GM18951 (cell line): Measurements from ENCODE around the gene HEPN1.

Experiments used
- POLR2A ChIP-seq: IDR thresholded peaks from 4 replicates; pipeline ENCODE4 v1.6.1; 2011; ENCODE audit warnings: mild to moderate bottlenecking; ENCODE audit not compliant: insufficient read length, insufficient read depth; ENCODE audit errors: extremely low read depth
- in situ Hi-C: fragments of 300-500 bp; cut with MboI; formaldehyde crosslinking; loops from one replicate; pipeline ENCODE4 v1.12.0; 2022; ENCODE audit warnings: low sequenced_read_pairs, mixed read lengths, inconsistent platforms; ENCODE audit not compliant: unreplicated experiment

Gene HEPN1

DNA sequence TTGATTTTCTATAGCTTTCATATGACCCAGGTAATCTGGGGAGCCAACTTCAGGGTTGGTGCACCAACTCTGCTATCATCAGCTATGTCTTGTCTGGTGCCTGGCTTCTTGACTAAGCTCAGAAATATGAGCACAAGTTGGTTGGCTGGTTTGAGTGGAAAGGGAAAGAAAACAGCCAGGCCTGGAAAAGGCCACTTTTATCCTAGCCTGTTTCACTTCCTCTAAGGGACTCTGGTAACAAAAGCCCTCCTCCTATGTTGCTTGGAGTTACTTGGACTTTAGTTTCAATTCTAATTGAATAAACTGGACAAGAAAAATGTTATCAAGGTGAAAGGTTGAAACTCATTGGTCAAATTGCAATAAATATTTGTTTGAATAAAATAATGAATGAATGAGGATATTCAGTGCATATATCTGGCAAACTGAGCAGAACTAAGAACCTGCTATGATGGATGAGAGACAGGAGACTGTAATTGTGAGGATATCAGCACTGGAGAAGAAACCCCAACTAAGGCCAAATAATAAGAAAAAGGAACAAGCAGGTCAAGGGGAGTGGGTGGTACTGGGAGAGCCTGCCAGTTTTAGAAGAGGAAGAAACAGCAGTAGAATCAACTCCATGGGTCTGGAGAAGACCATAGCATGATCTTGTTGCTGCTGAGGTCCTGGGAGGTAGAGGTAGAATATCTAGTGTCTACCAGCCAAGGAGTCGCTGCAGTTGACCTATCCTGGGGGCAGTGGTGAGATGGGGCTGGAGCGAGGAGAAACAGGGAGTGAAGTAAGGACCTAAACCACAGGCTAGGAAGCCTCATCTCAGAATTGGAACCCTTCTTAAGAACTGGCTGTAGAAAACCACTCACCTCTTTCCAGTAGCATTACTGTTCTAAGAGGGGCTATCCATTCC is 29.6 kb upstream of the HEPN1 start:
- TF ChIP-seq POLR2A: no peak
- in situ Hi-C loops: no loop called here

DNA sequence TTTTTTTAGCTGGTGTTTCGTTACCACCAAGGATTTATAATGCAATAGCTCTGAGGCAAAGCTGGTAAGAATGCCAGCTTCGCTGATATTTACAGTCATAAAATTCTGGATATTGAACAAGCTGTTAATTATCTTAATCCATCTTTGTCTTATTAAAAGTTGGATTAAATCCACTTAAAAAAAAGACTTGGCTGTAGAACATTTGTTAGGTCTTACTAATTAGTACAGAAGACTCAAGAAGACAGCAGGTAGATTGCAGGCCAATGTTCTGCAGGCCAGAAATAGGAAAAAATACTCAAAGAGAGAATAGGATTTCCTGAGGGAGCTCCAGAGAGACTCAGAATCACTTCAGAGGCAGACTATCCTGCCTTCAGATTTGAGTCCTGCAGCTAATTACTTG is 28.9 kb upstream of the HEPN1 start:
- no peak for TF ChIP-seq POLR2A
- in situ Hi-C loops: no loop called here

- in situ Hi-C loops: no loop called here
- TF ChIP-seq POLR2A: no peak
These were observed 28.2 kb upstream of the HEPN1 start for GRCh38 chr11:124890683-124891372.

- TF ChIP-seq POLR2A: no peak
These were observed 27.6 kb upstream of the HEPN1 start for GRCh38 chr11:124891373-124891861.

DNA sequence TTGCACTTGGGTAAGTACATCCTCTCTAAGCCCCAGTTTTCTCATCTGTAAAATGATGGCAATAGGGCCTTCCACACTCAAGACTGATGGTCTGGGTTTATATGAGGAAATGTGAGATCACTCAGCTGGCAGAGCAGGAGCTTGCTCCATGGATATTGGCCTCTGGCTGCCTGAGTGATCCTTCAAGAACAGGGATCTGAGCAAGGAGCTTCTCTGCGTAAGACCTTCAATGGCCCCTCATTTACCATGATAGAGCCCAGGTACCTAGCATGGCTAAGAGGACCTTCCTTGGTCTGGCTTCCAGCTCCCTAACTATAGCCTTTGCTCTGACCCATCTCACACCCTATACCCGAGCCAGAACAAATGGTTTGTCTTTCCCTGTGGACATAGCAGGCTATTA is 26.9 kb upstream of the HEPN1 start:
- in situ Hi-C loops: no loop called here
- TF ChIP-seq POLR2A: no peak

More at GRCh38 chr11:124891373-124891861, 27.6 kb upstream of the HEPN1 start:
- in situ Hi-C loops: no loop called here

GRCh38 chr11:124892750-124893454 is 26.1 kb upstream of the HEPN1 start:
- no peak for TF ChIP-seq POLR2A
- in situ Hi-C loops: no loop called here

GRCh38 chr11:124893781-124894401 is 25.2 kb upstream of the HEPN1 start:
- no peak for TF ChIP-seq POLR2A
- in situ Hi-C loops: no loop called here

DNA sequence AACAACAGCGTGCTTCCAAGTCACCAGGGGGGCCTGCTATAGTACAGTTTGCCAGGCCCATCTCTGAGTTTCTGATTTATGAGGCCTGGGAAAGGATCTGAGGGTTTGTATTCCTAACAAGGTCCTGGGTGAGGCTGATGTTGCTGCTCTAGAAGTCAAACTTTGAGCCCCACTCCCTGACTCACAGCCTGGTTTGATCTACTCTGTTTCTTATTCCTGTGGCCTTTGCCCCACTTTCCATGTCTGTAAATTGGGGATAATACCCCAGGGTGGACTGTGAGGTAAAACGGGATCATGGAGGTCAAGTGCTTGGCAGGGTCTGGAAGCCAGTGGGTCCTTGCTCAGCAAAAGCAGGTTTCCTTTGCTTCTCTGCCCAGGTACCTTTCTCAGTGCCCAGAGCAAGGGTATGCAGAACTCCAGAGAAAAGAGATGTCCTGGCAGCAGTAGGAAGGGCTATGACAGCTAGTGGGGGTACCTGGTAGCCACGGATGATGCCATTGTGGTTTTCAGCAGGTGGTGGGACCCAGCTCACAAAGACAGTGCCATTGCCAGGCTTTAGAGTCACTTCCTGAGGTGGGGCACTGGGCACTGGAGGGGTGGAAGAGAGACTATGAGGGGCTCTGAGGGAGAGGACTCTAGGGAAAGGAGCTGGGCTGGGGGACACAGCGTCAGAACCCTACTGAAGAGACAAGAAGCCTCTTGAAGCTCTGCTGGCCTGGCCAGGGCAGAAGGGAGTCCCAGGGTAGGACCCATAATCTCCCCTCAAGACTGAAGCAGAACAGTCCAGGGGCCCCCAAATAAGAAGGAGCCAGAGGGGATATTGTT is 24.2 kb upstream of the HEPN1 start:
- in situ Hi-C loops: no loop called here
- no peak for TF ChIP-seq POLR2A

DNA sequence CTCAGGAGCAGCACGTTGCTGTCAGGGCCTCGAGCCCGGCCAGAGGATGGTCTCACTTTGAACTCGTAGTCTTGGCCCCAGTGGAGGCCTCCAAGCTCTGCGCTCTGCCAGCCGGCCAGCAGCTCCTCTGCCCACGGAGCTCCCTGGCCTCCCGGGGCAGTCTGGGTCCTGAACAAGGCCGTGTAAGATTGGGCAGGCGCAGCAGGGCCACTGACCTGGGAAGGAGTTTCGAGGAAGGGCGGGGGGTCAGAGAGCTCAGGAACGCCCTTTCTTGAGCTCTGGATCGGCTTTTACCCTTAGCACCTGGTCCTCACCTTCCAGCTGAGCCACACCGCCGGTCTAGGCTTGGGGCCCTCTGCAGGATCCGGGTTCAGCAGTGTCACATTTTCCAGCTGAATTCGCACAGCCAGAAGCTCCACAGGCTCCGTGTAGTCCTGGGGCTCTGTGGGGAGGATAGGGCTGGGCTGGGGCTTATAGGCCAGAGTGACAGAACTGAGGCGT is 23.5 kb upstream of the HEPN1 start:
- in situ Hi-C loops: no loop called here

GRCh38 chr11:124896071-124896750 is 22.8 kb upstream of the HEPN1 start:
- in situ Hi-C loops: no loop called here

More for the DNA sequence above, 23.5 kb upstream of the HEPN1 start:
- no peak for TF ChIP-seq POLR2A

GRCh38 chr11:124896821-124897391 is 22.1 kb upstream of the HEPN1 start:
- no peak for TF ChIP-seq POLR2A
- in situ Hi-C loops: no loop called here

More at GRCh38 chr11:124896071-124896750, 22.8 kb upstream of the HEPN1 start:
- TF ChIP-seq POLR2A: no peak
